Kidney tubule cell (primary cell): ENCODE results near the gene PCNX3.
A peak's percentile ranks its signal among the peaks of the same experiment; 100 is the strongest.

Experiments
- DNase-seq: peaks from one replicate; pipeline ENCODE4 v3.0.0-alpha.2; 2018; ENCODE audit warnings: low spot score

The PCNX3 gene

GRCh38 chr11:65599216-65599954 is 16.2 kb upstream of the PCNX3 start:
- DNase-seq, result no peak

DNA sequence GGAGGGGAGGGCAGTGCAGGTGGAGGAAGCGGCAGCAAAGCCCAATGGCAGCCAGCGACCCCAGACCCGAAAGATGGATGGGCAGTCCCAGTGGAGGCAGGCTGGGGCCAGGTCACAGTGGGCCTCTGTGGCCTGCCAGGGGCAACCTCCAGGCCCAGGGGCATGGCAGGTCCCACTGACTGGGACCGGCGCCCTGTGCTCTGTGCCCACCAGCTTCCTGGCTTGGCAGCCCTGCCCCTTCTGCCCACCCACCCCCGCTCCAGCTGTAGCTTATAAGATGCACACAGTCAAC is 15.7 kb upstream of the PCNX3 start:
- DNase-seq, result no peak

DNA sequence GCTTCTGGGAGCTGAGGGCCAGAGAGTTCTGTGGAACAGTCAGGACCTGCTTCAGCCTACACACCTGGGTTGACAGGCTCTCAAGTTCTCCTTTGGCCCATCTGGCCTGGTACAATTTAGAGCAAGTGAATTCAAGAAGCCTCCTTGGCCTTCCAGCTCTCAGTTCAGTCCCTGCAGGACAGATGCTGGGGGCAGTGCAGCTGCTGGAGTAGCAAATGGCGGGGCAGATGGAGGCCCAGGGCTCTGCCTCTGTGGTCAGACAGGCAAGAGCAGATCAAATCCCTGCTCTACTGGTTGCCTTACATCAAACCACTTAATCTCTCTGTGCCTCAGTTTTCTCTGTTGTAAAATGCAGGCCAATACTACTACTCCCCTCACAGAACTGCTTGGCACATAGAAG is 11.3 kb upstream of the PCNX3 start:
- DNase-seq, result no peak

DNA sequence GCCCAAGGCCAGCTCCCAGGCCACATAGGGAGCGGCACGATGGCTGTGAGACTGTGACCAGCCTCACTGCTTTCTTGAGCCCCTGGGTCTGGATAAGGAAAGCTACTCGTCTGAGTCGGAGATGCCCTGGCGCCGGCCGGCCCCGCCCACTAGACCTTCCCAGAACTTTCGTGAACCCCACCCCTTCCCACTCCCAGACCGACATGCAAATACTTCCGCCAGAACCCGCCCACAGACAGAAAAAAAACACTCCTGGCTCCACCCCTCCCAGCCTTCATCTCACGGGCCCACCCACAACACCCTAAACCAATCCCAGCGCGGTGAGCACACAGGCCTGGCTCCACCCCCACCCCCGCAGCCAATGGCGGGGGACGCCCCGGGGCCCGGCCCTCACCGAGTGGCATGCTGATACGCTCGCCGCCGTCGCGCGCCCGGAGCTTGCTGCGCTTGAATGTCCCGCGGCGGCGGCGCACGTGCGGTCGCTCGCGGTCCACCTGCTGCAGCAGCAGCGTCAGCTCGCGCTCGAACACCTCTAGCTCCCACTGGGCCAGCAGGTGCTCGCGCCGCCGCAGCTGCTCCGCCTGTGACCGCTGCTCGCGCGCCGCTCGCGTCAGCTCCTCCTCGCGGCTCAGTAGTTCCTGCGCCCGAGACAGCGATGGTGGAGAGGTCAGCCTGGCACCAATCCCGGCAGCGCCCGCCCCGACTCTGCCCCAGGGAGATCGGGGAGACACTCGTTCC is 8.5 kb upstream of the PCNX3 start:
- DNase-seq, result peak; percentile 86

- DNase-seq, result no peak
These were observed 7.8 kb upstream of the PCNX3 start for GRCh38 chr11:65607614-65608426.

GRCh38 chr11:65609229-65609628 is 6.3 kb upstream of the PCNX3 start:
- no peak for DNase-seq

- no peak for DNase-seq
These were observed 5.9 kb upstream of the PCNX3 start for GRCh38 chr11:65609665-65610064.

DNA sequence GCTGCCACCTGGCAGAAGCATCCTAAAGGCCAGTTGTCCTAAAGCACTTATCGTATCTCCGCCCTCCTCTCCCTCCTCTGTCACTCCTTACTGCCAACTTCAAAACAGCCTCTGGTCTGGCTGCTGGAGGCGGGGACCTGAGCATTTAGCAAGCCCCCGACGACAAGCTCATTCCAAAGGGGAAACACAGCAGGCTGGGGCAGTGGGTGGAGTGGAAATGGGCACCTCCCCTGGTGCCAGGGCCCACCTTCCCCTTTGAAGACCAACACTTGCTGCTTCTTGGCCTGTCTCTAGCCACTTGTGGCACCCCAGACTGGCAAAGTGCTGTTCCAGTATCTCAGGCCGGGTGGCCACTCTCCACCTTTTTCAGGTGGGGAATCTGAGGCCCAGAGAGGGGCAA is 5.2 kb upstream of the PCNX3 start:
- DNase-seq, result no peak

DNA sequence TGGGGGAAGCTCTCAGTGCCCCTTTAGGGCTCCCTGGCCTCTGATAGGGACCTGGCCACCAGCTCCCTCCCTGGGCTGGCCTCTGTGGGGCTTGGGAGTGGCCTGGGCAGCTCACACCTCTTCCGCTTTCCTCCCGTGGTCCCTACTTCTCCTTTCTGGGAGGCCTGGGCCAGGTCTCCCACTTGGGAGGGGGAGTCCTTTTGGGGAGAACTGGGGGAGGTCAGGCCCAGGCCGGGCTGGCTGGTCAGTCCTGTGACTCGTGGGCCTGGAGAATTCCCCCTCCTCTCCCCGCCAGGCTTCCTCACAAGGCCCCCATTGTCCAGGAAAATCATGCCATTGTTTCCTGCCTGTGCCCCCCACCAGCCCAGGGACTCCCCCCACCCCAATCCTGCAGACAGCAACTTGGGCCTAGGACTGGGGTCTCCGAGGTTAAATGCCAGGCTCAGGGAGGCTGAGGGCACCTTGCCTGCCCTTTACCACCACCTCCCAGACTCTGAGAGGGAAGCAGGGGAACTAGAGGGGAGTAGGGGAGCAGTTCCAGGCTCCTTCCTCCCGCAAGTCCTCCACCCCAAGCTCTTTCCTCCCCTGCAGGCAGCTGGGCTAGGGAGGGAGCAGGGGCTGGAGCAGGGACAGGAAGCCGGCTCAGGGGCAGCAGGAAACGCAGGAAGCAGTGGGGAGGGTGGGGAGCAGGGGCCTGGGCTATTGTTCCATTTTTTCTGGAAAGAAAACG is 4.4 kb upstream of the PCNX3 start:
- no peak for DNase-seq

DNA sequence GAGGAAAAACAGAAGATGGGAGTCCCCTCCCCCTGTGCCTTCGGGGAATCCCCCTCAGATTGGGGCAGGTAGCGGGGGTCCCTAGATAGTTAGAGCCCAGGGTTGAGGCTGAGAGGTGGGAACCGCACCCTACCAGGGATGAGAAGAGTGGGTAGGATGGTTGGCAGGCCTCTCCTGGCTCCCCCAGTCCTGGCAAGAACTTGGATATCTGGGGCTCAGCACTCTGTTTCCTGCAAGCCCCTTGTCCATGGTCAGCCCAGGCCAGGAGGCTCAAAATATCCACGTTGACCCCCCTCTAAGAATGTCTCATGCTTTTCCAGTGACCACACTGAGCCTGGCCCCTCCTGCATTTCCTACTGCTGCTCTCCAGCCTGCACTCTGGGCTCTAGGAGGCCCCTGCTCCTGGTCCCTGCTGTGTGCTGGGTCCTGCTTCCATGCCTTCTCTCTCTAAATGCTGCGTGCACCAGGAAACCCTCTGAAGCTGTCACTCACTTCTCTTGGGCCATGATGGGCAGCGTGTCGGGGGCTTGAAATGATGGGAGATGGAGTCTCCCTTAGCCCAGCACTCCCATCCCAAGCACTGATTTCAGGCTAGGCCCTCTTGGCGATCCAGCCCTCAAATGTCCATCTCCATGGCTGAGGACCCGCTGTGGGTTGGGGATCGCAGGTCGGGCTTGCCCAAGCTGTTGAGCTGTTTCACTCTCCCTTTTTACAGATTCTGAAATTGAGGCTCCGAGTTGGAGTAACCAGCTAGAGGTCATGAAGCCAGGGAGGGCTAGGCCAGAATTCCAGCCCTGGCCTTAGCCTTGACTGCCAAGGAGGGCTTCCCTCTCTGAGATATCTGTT is 3.6 kb upstream of the PCNX3 start:
- DNase-seq, result peak; percentile 9

- no peak for DNase-seq
These were observed 2.9 kb upstream of the PCNX3 start for GRCh38 chr11:65612691-65613090.

- DNase-seq, result peak; percentile 6
These were observed 2.3 kb upstream of the PCNX3 start for GRCh38 chr11:65613091-65613928.

GRCh38 chr11:65615950-65616574 is 486 bp downstream of the PCNX3 start:
- DNase-seq, result peak; percentile 37

- peak; percentile 15 for DNase-seq
These were observed 1.0 kb downstream of the PCNX3 start for GRCh38 chr11:65616575-65617001.

DNA sequence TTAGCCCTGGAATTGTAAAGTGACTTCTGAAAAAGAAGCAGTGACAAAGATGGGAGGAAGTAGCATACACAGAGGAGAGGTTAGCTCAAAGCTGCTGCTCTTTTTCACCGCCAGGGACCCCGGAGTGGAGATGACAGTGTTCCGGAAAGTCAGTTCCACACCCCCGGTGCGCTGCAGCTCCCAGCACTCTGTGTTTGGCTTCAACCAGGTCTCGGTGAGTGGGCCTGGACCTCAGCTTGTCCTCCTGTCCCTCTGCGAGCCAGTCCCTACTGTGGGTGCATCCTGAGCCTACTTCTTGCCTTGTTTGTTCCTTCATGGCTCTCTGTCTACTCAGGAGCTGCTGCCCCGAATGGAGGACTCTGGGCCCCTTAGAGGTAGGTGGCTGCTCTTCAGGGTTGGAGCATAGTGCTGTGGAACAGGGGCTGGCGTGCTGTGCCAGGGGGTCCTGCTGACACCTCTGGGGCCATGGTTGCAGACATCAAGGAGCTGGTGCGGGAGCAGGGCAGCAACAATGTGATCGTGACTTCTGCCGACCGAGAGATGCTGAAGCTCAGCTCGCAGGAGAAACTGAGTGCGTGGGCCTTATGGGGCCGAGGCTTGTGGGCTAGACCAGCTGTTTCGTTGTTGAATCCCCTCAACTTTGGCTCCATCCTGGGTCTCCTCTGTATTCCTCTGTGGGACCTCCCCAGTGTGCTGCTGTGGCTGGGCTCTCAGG is 1.7 kb downstream of the PCNX3 start:
- no peak for DNase-seq

DNA sequence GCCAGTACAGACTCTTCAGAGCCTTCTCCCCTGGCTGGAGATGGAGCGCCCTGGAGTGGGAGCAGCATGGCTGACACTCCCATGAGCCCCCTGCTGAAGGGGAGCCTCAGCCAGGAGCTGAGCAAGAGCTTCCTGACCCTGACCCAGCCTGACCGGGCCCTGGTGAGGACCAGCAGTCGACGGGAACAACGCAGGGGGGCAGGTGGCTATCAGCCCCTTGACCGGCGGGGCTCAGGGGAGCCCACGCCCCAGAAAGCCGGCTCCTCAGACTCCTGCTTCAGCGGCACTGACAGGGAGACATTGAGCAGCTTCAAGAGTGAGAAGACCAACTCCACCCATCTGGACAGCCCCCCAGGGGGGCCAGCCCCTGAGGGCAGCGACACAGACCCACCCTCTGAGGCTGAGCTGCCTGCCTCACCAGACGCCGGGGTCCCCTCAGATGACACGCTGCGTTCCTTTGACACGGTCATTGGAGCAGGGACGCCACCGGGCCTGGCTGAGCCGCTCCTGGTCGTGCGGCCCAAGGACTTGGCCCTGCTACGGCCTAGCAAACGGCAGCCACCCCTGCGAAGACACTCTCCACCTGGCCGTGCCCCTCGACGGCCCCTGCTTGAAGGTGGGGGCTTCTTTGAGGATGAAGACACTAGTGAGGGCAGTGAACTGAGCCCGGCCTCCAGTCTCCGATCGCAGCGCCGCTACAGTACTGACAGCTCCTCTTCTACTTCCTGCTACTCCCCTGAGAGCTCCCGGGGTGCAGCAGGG is 2.6 kb downstream of the PCNX3 start:
- no peak for DNase-seq

DNA sequence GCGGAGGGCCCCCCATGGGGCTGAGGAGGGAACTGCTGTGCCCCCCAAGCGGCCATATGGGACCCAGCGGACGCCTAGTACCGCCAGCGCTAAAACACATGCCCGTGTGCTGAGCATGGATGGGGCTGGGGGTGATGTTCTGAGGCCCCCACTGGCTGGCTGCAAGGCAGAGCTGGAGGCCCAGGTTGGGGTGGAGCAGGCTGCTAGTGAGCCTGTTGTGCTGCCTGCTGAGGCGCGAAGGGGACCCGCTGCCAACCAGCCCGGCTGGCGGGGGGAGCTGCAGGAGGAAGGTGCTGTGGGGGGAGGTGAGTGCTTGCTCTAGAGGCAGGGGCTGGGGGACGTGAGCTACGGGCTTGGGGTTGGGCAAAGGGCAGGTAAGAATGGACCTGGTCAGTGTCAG is 3.2 kb downstream of the PCNX3 start:
- no peak for DNase-seq

- DNase-seq, result no peak
These were observed 3.8 kb downstream of the PCNX3 start for GRCh38 chr11:65619281-65619928.
